GM12878 (cell line): ENCODE data around the gene NAA38.
A peak's percentile ranks its signal among the peaks of the same experiment; 100 is the strongest.

ENCODE experiments used
- BHLHE40 ChIP-seq, 2 experiments: fragments of 450-650 bp in 1 of 2; IDR thresholded peaks; 2 replicates each; pipeline ENCODE4 v1.6.1; 2011 to 2017; ENCODE audit warnings: low read depth in 2 of 2, borderline replicate concordance in 1 of 2, improper control_type of control experiment in 1 of 2, low read length in 1 of 2, mild to moderate bottlenecking in 1 of 2
- BRCA1 ChIP-seq: IDR thresholded peaks from 2 replicates; pipeline ENCODE4 v1.6.1; 2011; ENCODE audit warnings: low read depth, low read length, improper control_type of control experiment
- CHD1 ChIP-seq: IDR thresholded peaks from 2 replicates; pipeline ENCODE4 v1.6.1; 2012; ENCODE audit warnings: low read depth, low read length, improper control_type of control experiment
- CHD2 ChIP-seq: IDR thresholded peaks from 2 replicates; pipeline ENCODE4 v1.6.1; 2011; ENCODE audit warnings: low read depth, low read length, improper control_type of control experiment, borderline replicate concordance
- CHD4 ChIP-seq: fragments of 200-600 bp; sonication (generic); IDR thresholded peaks from 2 replicates; pipeline ENCODE4 v1.6.1; 2016; ENCODE audit warnings: mild to moderate bottlenecking
- CTCF ChIP-seq, 3 experiments: IDR thresholded peaks in 2 of 3; conservative IDR thresholded peaks in 1 of 3; 2 replicates each; pipeline ENCODE4 v1.5.1; 2011; ENCODE audit warnings: low read depth in 3 of 3, low read length in 3 of 3, mild to moderate bottlenecking in 3 of 3, control low read depth in 2 of 3, moderate library complexity in 2 of 3, inconsistent platforms in 1 of 3, mixed read lengths in 1 of 3; ENCODE audit not compliant: control insufficient read depth in 2 of 3, insufficient read depth in 1 of 3; ENCODE audit errors: extremely low read depth in 1 of 3
- EZH2 ChIP-seq: IDR thresholded peaks from 2 replicates; pipeline ENCODE4 v1.6.1; 2012; ENCODE audit warnings: low read depth, mild to moderate bottlenecking, control low read depth, inconsistent platforms, low read length, borderline replicate concordance; ENCODE audit not compliant: control insufficient read depth
- MEF2B ChIP-seq: fragments of 450-650 bp; IDR thresholded peaks from 2 replicates; pipeline ENCODE4 v1.6.1; 2018; ENCODE audit warnings: mild to moderate bottlenecking, moderate library complexity; ENCODE audit not compliant: partially characterized antibody, poor library complexity, severe bottlenecking
- SIX5 ChIP-seq: IDR thresholded peaks from 2 replicates; pipeline ENCODE4 v1.6.1; 2011; ENCODE audit warnings: mild to moderate bottlenecking, low read depth, low read length, moderate library complexity; ENCODE audit not compliant: severe bottlenecking
- SPI1 ChIP-seq: IDR thresholded peaks from 2 replicates; pipeline ENCODE4 v1.6.1; 2011; ENCODE audit warnings: low read depth, mild to moderate bottlenecking, low read length, moderate library complexity, borderline replicate concordance; ENCODE audit not compliant: insufficient read depth
- ZSCAN29 ChIP-seq: fragments of 450-650 bp; IDR thresholded peaks from 2 replicates; pipeline ENCODE4 v1.6.1; 2017; ENCODE audit warnings: mild to moderate bottlenecking, moderate library complexity

GRCh38 chr17:7851438-7852261 is 5.7 kb downstream of the NAA38 start:
- no peak for TF ChIP-seq EZH2
- TF ChIP-seq BHLHE40 (IDR thresholded peaks at IDR 0.05; ENCODE audit: borderline replicate concordance in 1 of 2, low read depth in 2 of 2, low read length in 1 of 2): peak; percentile 78 to 79
- no peak for TF ChIP-seq SIX5
- no peak for TF ChIP-seq CHD4
- no peak for TF ChIP-seq MEF2B
- TF ChIP-seq ZSCAN29: no peak
- peak; percentile 95 to 100 (median 98); a peak in 5 of 6 replicates for TF ChIP-seq CTCF (IDR thresholded peaks at IDR 0.05 in 2 of 3, conservative IDR thresholded peaks at IDR 0.05 in 1 of 3; ENCODE audit: control insufficient read depth in 2 of 3, extremely low read depth in 1 of 3, insufficient read depth in 1 of 3, low read depth in 3 of 3, low read length in 3 of 3)
- no peak for TF ChIP-seq CHD1
- TF ChIP-seq CHD2: peak; percentile 64
- TF ChIP-seq BRCA1: no peak
- TF ChIP-seq SPI1: peak; percentile 56; the same call in 1 of the 2 replicates
